AG04450 (cell line): ENCODE measurements around the gene OR6K6. TPM values are rescaled to one million over a fixed set of nuclear protein-coding genes. Genes with fewer than 3 reads are reported as not detected.

Source experiments
- CTCF ChIA-PET: fragments of 300-600, 350-600 bp; formaldehyde crosslinking; extraction: SDS; loops from one replicate; lab custom pipeline; 2022; ENCODE audit warnings: antibody characterized with exemption, inconsistent platforms; lab: Charles Lee
- POLR2A ChIA-PET: fragments of 350-600 bp; formaldehyde crosslinking; extraction: SDS; loops from one replicate; lab custom pipeline; 2021; ENCODE audit warnings: antibody characterized with exemption, inconsistent platforms; lab: Yijun Ruan, JAX
- DNase-seq: peaks from one replicate; pipeline ENCODE4 v3.0.0-alpha.2; 2011; ENCODE audit warnings: low read depth, low spot score
- H3K27ac ChIP-seq: one replicate; pipeline ENCODE4 v1.5.1; 2012; ENCODE audit warnings: low read depth, low read length, control low read depth
- H3K27me3 ChIP-seq: one replicate; pipeline ENCODE4 v1.6.0; 2012; ENCODE audit warnings: low read length; ENCODE audit not compliant: control insufficient read depth, insufficient read depth
- H3K4me3 ChIP-seq: 2 replicates; pipeline ENCODE4 v1.5.1; 2011; ENCODE audit warnings: mild to moderate bottlenecking, low read depth, low read length, control low read depth
- H3K9me3 ChIP-seq: 2 replicates; pipeline ENCODE4 v1.5.1; 2012; ENCODE audit warnings: low read length; ENCODE audit not compliant: control insufficient read depth, insufficient read depth
- CTCF ChIP-seq: IDR thresholded peaks from 2 replicates; pipeline ENCODE4 v1.5.1; 2011; ENCODE audit warnings: low read depth, low read length, control low read depth, inconsistent platforms
- polyA plus RNA-seq: library from polyadenylated mRNA; depleted of rRNA; stranded (reverse); fragments of >200 nt; gene quantifications from 2 replicates; pipeline ENCODE4 v1.2.3, GENCODE V29; 2011

Gene OR6K6
- polyA plus RNA-seq, 1 experiment, result not detected

GRCh38 chr1:158717344-158717743 is 37.2 kb upstream of the OR6K6 start:
- Histone ChIP-seq H3K9me3 (no peaks in the 10 kb centered on the region), H3K27me3 (no peaks in the 10 kb centered on the region), H3K4me3 (no peak overlapping the region), H3K27ac (no peak overlapping the region)
- ChIA-PET CTCF (no interaction called here), POLR2A (no interaction called here)
- DNase-seq, result no peak
- TF ChIP-seq CTCF, result no peak

GRCh38 chr1:158719664-158720063 is 34.9 kb upstream of the OR6K6 start:
- ChIA-PET POLR2A (no interaction called here), CTCF (no interaction called here)
- Histone ChIP-seq H3K9me3 (no peaks in the 10 kb centered on the region), H3K4me3 (no peak overlapping the region), H3K27ac (no peak overlapping the region), H3K27me3 (no peaks in the 10 kb centered on the region)
- DNase-seq, result no peak
- no peak for TF ChIP-seq CTCF

GRCh38 chr1:158720620-158721019 is 33.9 kb upstream of the OR6K6 start, which contains the start of gene OR6K3:
Gene OR6K3 (minus strand): TSS chr1:158720720. CDS start chr1:158718115, 2,605 bp downstream.
- Histone ChIP-seq H3K27me3 (no peaks in the 10 kb centered on the region), H3K9me3 (no peaks in the 10 kb centered on the region), H3K4me3 (no peak within 1 kb of the TSS), H3K27ac (no peak within 1 kb of the TSS)
- ChIA-PET CTCF (no interaction called here), POLR2A (no interaction called here)
- TF ChIP-seq CTCF, result no peak
- DNase-seq, result no peak

GRCh38 chr1:158724442-158724841 is 30.1 kb upstream of the OR6K6 start:
- ChIA-PET CTCF (interaction anchor here (0.8 kb wide), 1 partner anchor 274 kb away, joined by 3 read pairs; no protein-coding TSS in a partner anchor), POLR2A (no interaction called here)
- DNase-seq, result no peak

More at GRCh38 chr1:158724442-158724841, 30.1 kb upstream of the OR6K6 start:
- H3K27ac ChIP-seq, result no peak overlapping the region
- TF ChIP-seq CTCF, result no peak
- no peak overlapping the region for H3K4me3 ChIP-seq
- no peaks in the 10 kb centered on the region for H3K9me3 ChIP-seq
- no peaks in the 10 kb centered on the region for H3K27me3 ChIP-seq
